ENCODE data around the gene TOP2A. TPM values are rescaled to one million over a fixed set of nuclear protein-coding genes. Genes with fewer than 3 reads are reported as not detected.

The TOP2A gene
- total RNA-seq, 1 donor from 2014 or later, result 3.3 TPM

- H3K4me3 ChIP-seq, result no peak overlapping the region
- TF ChIP-seq CTCF (IDR thresholded peaks at IDR 0.05), result no peak
- no peak for DNase-seq
- H3K27me3 ChIP-seq, result no peaks in the 10 kb centered on the region
- no peak for ATAC-seq
- H3K27ac ChIP-seq, result no peak overlapping the region
- H3K9me3 ChIP-seq, result no peaks in the 10 kb centered on the region
- H3K36me3 ChIP-seq, result peaks cover 3% of the 10 kb centered on the region
- intact Hi-C loops (cut with DNase I), result no loop called here
- H3K4me1 ChIP-seq, result peaks cover 29% of the 10 kb centered on the region
These were observed 44.8 kb upstream of the TOP2A start for GRCh38 chr17:40462343-40463121.

GRCh38 chr17:40461732-40462342 is 44.1 kb upstream of the TOP2A start:
- no peak for TF ChIP-seq CTCF (IDR thresholded peaks at IDR 0.05)
- Histone ChIP-seq H3K9me3 (no peaks in the 10 kb centered on the region), H3K27ac (peak overlapping the region; percentile 42), H3K27me3 (no peaks in the 10 kb centered on the region), H3K4me1 (peaks cover 35% of the 10 kb centered on the region), H3K4me3 (no peak overlapping the region), H3K36me3 (peaks cover 10% of the 10 kb centered on the region)
- DNase-seq, result no peak
- no peak for ATAC-seq
- intact Hi-C loops (cut with DNase I), result no loop called here

- intact Hi-C loops (cut with DNase I), result no loop called here
- TF ChIP-seq CTCF (IDR thresholded peaks at IDR 0.05), result no peak
- DNase-seq, result no peak
- ATAC-seq, result no peak
- Histone ChIP-seq H3K27ac (peak overlapping the region; percentile 42), H3K27me3 (no peaks in the 10 kb centered on the region), H3K36me3 (peaks cover 17% of the 10 kb centered on the region), H3K4me3 (no peak overlapping the region), H3K9me3 (no peaks in the 10 kb centered on the region), H3K4me1 (peaks cover 40% of the 10 kb centered on the region)
These were observed 43.5 kb upstream of the TOP2A start for GRCh38 chr17:40460968-40461731.

GRCh38 chr17:40460604-40460967 is 42.9 kb upstream of the TOP2A start:
- no peak for TF ChIP-seq CTCF (IDR thresholded peaks at IDR 0.05)
- Histone ChIP-seq H3K4me1 (peaks cover 40% of the 10 kb centered on the region), H3K4me3 (no peak overlapping the region), H3K36me3 (peaks cover 22% of the 10 kb centered on the region), H3K9me3 (no peaks in the 10 kb centered on the region), H3K27me3 (no peaks in the 10 kb centered on the region), H3K27ac (no peak overlapping the region)
- ATAC-seq (no peak), DNase-seq (no peak)
- intact Hi-C loops (cut with DNase I), result no loop called here

- H3K4me1 ChIP-seq, result peaks cover 43% of the 10 kb centered on the region
- no peak overlapping the region for H3K27ac ChIP-seq
- ATAC-seq, result no peak
- H3K27me3 ChIP-seq, result no peaks in the 10 kb centered on the region
- no peak for DNase-seq
- intact Hi-C loops (cut with DNase I), result no loop called here
- peaks cover 29% of the 10 kb centered on the region for H3K36me3 ChIP-seq
- no peak overlapping the region for H3K4me3 ChIP-seq
- no peak for TF ChIP-seq CTCF (IDR thresholded peaks at IDR 0.05)
- no peaks in the 10 kb centered on the region for H3K9me3 ChIP-seq
These were observed 42.2 kb upstream of the TOP2A start for GRCh38 chr17:40459636-40460603.
